T follicular helper cell (primary cell): ENCODE measurements around the gene PTH1R.

Source experiments
- DNase-seq: peaks from one replicate; pipeline ENCODE4 v3.0.0-alpha.2; 2020; ENCODE audit warnings: low read depth

The PTH1R gene

GRCh38 chr3:46849686-46850467 is 27.6 kb upstream of the PTH1R start:
- DNase-seq: no peak

- no peak for DNase-seq
Observed at GRCh38 chr3:46850468-46850779, 27.1 kb upstream of the PTH1R start.

GRCh38 chr3:46851364-46852333 is 25.9 kb upstream of the PTH1R start:
- DNase-seq: no peak

GRCh38 chr3:46852334-46852720 is 25.2 kb upstream of the PTH1R start:
- no peak for DNase-seq

GRCh38 chr3:46852839-46853355 is 24.6 kb upstream of the PTH1R start:
- DNase-seq: no peak

- DNase-seq: no peak
Observed at GRCh38 chr3:46853441-46854415, 23.8 kb upstream of the PTH1R start.

- no peak for DNase-seq
Observed at GRCh38 chr3:46854555-46854991, 22.9 kb upstream of the PTH1R start.

- DNase-seq: no peak
Observed at GRCh38 chr3:46856576-46857471, 20.7 kb upstream of the PTH1R start.

GRCh38 chr3:46857485-46858341 is 19.8 kb upstream of the PTH1R start:
- DNase-seq: no peak

GRCh38 chr3:46858456-46858855 is 19.1 kb upstream of the PTH1R start:
- DNase-seq: no peak

- DNase-seq: no peak
Observed at GRCh38 chr3:46859001-46859710, 18.4 kb upstream of the PTH1R start.

GRCh38 chr3:46860017-46860809 is 17.3 kb upstream of the PTH1R start:
- no peak for DNase-seq

- no peak for DNase-seq
Observed at GRCh38 chr3:46860810-46861604, 16.5 kb upstream of the PTH1R start.

- no peak for DNase-seq
Observed at GRCh38 chr3:46861605-46862368, 15.7 kb upstream of the PTH1R start.

GRCh38 chr3:46862369-46863025 is 15.0 kb upstream of the PTH1R start:
- DNase-seq: no peak

- DNase-seq: no peak
Observed at GRCh38 chr3:46863261-46863782, 14.2 kb upstream of the PTH1R start, which contains the start of gene MYL3. Gene MYL3 (minus strand): TSS chr3:46863444. CDS start chr3:46863390, 54 bp downstream.
